Measurements from ENCODE around the gene ZBTB7B.

- TF ChIP-seq EZH2phosphoT487 (IDR thresholded peaks at IDR 0.05; ENCODE audit: insufficient read depth, low read depth), result no peak
- TF ChIP-seq EZH2 (IDR thresholded peaks at IDR 0.05; ENCODE audit: insufficient read depth, poor library complexity, severe bottlenecking), result no peak
These were observed 50.1 kb downstream of the ZBTB7B start for GRCh38 chr1:155052439-155053395.

All from GM23248 (cell line).